ENCODE data around the gene TRIP12. TPM values are rescaled to one million over a fixed set of nuclear protein-coding genes. Genes with fewer than 3 reads are reported as not detected.
"Not testable (repeated sequence)": the region's sequence is repeated elsewhere in the genome, so short reads cannot be mapped to it uniquely, and the experiment has no call there.

TRIP12 gene
- total RNA-seq, 1 experiment from 2014 or later: 175 TPM

DNA sequence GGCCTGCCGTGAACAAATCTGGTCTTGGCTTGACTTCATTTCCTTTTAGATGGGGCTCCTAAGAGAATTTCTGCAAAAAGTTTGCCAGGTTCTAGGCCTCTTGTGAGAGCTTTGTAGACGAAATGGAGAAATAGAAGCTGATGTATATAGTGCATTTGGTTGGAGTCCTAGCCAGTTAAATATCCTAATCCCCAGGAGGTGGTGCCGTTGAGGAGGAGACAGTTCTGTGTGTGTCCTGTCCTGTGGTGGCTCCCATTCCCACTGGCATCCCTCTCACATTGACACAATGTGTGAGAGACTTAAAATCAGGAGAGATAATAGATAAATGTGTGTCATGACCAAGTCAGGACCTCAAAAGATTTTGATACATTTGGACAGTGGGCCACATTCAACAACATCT lies 172.9 kb downstream of the TRIP12 start (continued):
- TF ChIP-seq, protein P1, sequence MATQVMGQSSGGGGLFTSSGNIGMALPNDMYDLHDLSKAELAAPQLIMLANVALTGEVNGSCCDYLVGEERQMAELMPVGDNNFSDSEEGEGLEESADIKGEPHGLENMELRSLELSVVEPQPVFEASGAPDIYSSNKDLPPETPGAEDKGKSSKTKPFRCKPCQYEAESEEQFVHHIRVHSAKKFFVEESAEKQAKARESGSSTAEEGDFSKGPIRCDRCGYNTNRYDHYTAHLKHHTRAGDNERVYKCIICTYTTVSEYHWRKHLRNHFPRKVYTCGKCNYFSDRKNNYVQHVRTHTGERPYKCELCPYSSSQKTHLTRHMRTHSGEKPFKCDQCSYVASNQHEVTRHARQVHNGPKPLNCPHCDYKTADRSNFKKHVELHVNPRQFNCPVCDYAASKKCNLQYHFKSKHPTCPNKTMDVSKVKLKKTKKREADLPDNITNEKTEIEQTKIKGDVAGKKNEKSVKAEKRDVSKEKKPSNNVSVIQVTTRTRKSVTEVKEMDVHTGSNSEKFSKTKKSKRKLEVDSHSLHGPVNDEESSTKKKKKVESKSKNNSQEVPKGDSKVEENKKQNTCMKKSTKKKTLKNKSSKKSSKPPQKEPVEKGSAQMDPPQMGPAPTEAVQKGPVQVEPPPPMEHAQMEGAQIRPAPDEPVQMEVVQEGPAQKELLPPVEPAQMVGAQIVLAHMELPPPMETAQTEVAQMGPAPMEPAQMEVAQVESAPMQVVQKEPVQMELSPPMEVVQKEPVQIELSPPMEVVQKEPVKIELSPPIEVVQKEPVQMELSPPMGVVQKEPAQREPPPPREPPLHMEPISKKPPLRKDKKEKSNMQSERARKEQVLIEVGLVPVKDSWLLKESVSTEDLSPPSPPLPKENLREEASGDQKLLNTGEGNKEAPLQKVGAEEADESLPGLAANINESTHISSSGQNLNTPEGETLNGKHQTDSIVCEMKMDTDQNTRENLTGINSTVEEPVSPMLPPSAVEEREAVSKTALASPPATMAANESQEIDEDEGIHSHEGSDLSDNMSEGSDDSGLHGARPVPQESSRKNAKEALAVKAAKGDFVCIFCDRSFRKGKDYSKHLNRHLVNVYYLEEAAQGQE (IDR thresholded peaks at IDR 0.05; ENCODE audit: low read depth): no peak

DNA sequence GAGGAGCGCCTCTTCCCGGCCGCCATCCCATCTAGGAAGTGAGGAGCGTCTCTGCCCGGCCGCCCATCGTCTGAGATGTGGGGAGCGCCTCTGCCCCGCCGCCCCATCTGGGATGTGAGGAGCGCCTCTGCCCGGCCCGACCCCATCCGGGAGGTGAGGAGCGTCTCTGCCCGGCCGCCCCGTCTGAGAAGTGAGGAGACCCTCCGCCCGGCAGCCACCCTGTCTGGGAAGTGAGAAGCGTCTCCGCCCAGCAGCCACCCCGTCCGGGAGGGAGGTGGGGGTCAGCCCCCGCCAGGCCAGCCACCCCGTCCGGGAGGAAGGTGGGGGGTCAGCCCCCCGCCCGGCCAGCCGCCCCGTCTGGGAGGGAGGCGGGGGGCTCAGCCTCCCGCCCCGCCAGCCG lies 179.1 kb downstream of the TRIP12 start:
- CTCF ChIA-PET; H3K9ac ChIP-seq (ENCODE audit: low read length); H2AFZ ChIP-seq (ENCODE audit: low read depth, low read length, poor library complexity, severe bottlenecking); H3K9me2 ChIP-seq (ENCODE audit: insufficient read depth); H3K36me3 ChIP-seq (ENCODE audit: control insufficient read depth in 1 of 2, insufficient read depth in 2 of 2, low read length in 2 of 2); H3K4me3 ChIP-seq (replicated peaks in 1 of 2; ENCODE audit: low read depth in 1 of 2, low read length in 2 of 2); H3K27ac ChIP-seq (ENCODE audit: low read depth, low read length); RAD21 ChIA-PET (ENCODE audit: low non-redundant PET in 1 of 2, low total read pairs in 2 of 2, uncharacterized antibody in 2 of 2, unreplicated experiment in 2 of 2); H3K4me2 ChIP-seq (ENCODE audit: low read length); ATAC-seq; intact Hi-C loops (cut with micrococcal nuclease); H3K27me3 ChIP-seq (ENCODE audit: insufficient read depth, low read length); H4K20me1 ChIP-seq (ENCODE audit: insufficient read depth); H3K79me2 ChIP-seq (ENCODE audit: insufficient read depth, low read length); H3K4me1 ChIP-seq (ENCODE audit: control insufficient read depth in 1 of 2, insufficient read depth in 2 of 2, low read length in 2 of 2); H3K9me3 ChIP-seq (ENCODE audit: control insufficient read depth in 1 of 2, insufficient read depth in 1 of 2, low read depth in 1 of 2, low read length in 2 of 2); POLR2A ChIA-PET; BruUV-seq (replicated peaks); DNase-seq (ENCODE audit: low read depth, low spot score): not testable (repeated sequence)

DNA sequence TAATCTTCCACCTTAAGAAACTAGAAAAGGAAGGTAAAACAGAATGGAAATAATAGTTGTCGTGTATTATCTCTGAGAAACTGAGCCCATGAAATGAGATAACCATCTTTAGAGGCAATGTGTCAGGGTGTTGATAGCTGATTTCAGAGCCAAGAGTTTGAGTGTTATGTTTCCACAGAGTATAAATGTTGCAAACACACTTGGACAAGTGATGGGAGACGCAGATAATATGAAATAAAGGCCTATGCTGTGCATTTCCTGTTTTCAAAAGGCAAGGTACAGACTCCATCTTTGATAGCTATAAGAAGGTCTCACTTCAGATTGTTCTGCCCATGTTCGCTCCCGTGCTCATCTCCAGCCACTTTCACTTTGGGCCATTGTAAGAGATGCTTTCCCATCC lies 181.5 kb downstream of the TRIP12 start:
- H3K36me3 ChIP-seq (ENCODE audit: control insufficient read depth in 1 of 2, insufficient read depth in 2 of 2, low read length in 2 of 2): no peaks in the 10 kb centered on the region
- no peaks in the 10 kb centered on the region for H4K20me1 ChIP-seq (ENCODE audit: insufficient read depth)
- H3K9me3 ChIP-seq (ENCODE audit: control insufficient read depth in 1 of 2, insufficient read depth in 1 of 2, low read depth in 1 of 2, low read length in 2 of 2): peaks cover 0 to 6% of the 10 kb centered on the region in 2 experiments; a peak in 1 of 4 replicates
- no peak overlapping the region for H2AFZ ChIP-seq (ENCODE audit: low read depth, low read length, poor library complexity, severe bottlenecking)
- H3K4me1 ChIP-seq (ENCODE audit: control insufficient read depth in 1 of 2, insufficient read depth in 2 of 2, low read length in 2 of 2): no peaks in the 10 kb centered on the region
- H3K4me3 ChIP-seq (replicated peaks in 1 of 2; ENCODE audit: low read depth in 1 of 2, low read length in 2 of 2): no peak overlapping the region
- ChIA-PET POLR2A (no interaction called here), RAD21 (ENCODE audit: low non-redundant PET in 1 of 2, low total read pairs in 2 of 2, uncharacterized antibody in 2 of 2, unreplicated experiment in 2 of 2) (no interaction called here), CTCF (no interaction called here)
- no peak for DNase-seq (ENCODE audit: low read depth, low spot score)
- no peak overlapping the region for H3K4me2 ChIP-seq (ENCODE audit: low read length)
- H3K79me2 ChIP-seq (ENCODE audit: insufficient read depth, low read length): no peaks in the 10 kb centered on the region
- no TSS peak for BruUV-seq (replicated peaks)
- ATAC-seq: no peak
- H3K9ac ChIP-seq (ENCODE audit: low read length): no peak overlapping the region
- intact Hi-C loops (cut with micrococcal nuclease): no loop called here
- H3K27me3 ChIP-seq (ENCODE audit: insufficient read depth, low read length): no peaks in the 10 kb centered on the region
- H3K27ac ChIP-seq (ENCODE audit: low read depth, low read length): no peak overlapping the region
- H3K9me2 ChIP-seq (ENCODE audit: insufficient read depth): no peaks in the 10 kb centered on the region
- TF ChIP-seq RAD21 (IDR thresholded peaks at IDR 0.05; ENCODE audit: low read depth) (no peak), YY1 (IDR thresholded peaks at IDR 0.05; ENCODE audit: extremely low read depth, insufficient replicate concordance, low read depth, low read length) (no peak), CBX3 (IDR thresholded peaks at IDR 0.05; ENCODE audit: low read depth) (no peak), ZNF274 (IDR thresholded peaks at IDR 0.05; ENCODE audit: low read depth, low read length) (no peak), FOSL1 (IDR thresholded peaks at IDR 0.05; ENCODE audit: low read depth) (no peak), EZH2 (IDR thresholded peaks at IDR 0.05) (no peak), SP1 (IDR thresholded peaks at IDR 0.05; ENCODE audit: low read depth) (no peak), EGR1 (IDR thresholded peaks at IDR 0.05; ENCODE audit: low read depth) (no peak), POLR2AphosphoS5 (IDR thresholded peaks at IDR 0.05; ENCODE audit: low read depth, low read length) (no peak), ZFX (IDR thresholded peaks at IDR 0.05) (no peak), CEBPB (IDR thresholded peaks at IDR 0.05; ENCODE audit: low read depth) (no peak), SIN3A (IDR thresholded peaks at IDR 0.05; ENCODE audit: low read depth) (no peak)
- TF ChIP-seq, protein P2, sequence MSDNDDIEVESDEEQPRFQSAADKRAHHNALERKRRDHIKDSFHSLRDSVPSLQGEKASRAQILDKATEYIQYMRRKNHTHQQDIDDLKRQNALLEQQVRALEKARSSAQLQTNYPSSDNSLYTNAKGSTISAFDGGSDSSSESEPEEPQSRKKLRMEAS (IDR thresholded peaks at IDR 0.05): no peak
- TF ChIP-seq, protein P3, sequence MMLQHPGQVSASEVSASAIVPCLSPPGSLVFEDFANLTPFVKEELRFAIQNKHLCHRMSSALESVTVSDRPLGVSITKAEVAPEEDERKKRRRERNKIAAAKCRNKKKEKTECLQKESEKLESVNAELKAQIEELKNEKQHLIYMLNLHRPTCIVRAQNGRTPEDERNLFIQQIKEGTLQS (IDR thresholded peaks at IDR 0.05): no peak
